Endothelial cell of umbilical vein (primary cell): ENCODE results near the gene EML1.

Experiments used
- CTCF ChIP-seq, 2 donors: IDR thresholded peaks; 1 replicate in 1 of 2; 2 replicates in 1 of 2; pipeline ENCODE4 v1.5.1; 2011; ENCODE audit warnings: low read length in 2 of 2, mild to moderate bottlenecking in 2 of 2, moderate library complexity in 2 of 2, control low read depth in 1 of 2, inconsistent platforms in 1 of 2, low read depth in 1 of 2; ENCODE audit not compliant: insufficient read depth in 1 of 2; ENCODE audit errors: extremely low read depth in 1 of 2
- EZH2 ChIP-seq: IDR thresholded peaks from 2 replicates; pipeline ENCODE4 v1.6.1; 2012; ENCODE audit warnings: borderline replicate concordance, low read depth, mild to moderate bottlenecking, moderate library complexity, low read length, inconsistent platforms; ENCODE audit not compliant: severe bottlenecking
- GATA2 ChIP-seq: IDR thresholded peaks from 2 replicates; pipeline ENCODE4 v1.7.0; 2011; ENCODE audit warnings: low read depth, mild to moderate bottlenecking, moderate library complexity, mixed read lengths, low read length; ENCODE audit not compliant: insufficient read length, insufficient read depth
- JUN ChIP-seq: IDR thresholded peaks from 2 replicates; pipeline ENCODE4 v1.6.1; 2011; ENCODE audit warnings: borderline replicate concordance, low read depth; ENCODE audit not compliant: insufficient read length, insufficient read depth
- MAX ChIP-seq: IDR thresholded peaks from 2 replicates; pipeline ENCODE4 v1.6.1; 2011; ENCODE audit not compliant: insufficient read depth, insufficient read length
- MYC ChIP-seq: IDR thresholded peaks from one replicate; pipeline ENCODE4 v1.6.1; 2011; ENCODE audit warnings: mild to moderate bottlenecking, low read depth, low read length
- POLR2A ChIP-seq: IDR thresholded peaks from 2 replicates; pipeline ENCODE4 v1.6.1; 2012; ENCODE audit warnings: low read depth, mild to moderate bottlenecking, control low read depth, low read length
- POLR2AphosphoS5 ChIP-seq: IDR thresholded peaks from 2 replicates; pipeline ENCODE4 v1.6.1; 2012; ENCODE audit warnings: low read depth, mild to moderate bottlenecking, control low read depth, low read length, moderate library complexity; ENCODE audit not compliant: insufficient read depth

DNA sequence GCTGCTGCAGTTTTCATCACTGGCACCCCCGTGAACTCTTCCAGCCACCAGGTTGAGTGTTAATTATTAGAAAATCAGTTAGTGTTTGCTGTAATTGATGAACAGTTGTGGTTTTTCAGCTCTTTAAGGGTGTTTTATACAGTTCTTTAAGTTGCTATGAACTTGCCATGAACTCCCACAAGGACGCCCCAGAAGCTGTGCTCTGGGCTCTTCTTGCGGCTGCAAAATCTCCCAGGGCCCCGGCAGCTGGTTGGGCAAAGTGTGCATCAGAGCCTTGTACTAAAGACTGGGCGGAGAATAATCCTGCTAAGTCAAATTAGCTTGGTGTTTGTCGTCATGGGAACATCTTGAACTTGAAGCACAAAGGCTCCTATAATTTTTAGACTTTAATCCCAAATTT is 82.2 kb downstream of the EML1 start:
- TF ChIP-seq CTCF (IDR thresholded peaks at IDR 0.05; ENCODE audit: extremely low read depth in 1 of 2, insufficient read depth in 1 of 2, low read depth in 1 of 2, low read length in 2 of 2) (no peak), POLR2AphosphoS5 (no peak), MAX (no peak), POLR2A (no peak), EZH2 (no peak), JUN (no peak), MYC (no peak), GATA2 (no peak)
